GM21576 (cell line): ENCODE results near the gene C7orf57.
"Not testable (repeated sequence)": the region's sequence is repeated elsewhere in the genome, so short reads cannot be mapped to it uniquely, and the experiment has no call there.

Experiments used
- ATAC-seq: cut with Tn5 transposase; IDR thresholded peaks from one replicate; pipeline ENCODE4 v1.9.1; 2021; ENCODE audit warnings: mild to moderate bottlenecking, moderate library complexity; ENCODE audit not compliant: unreplicated experiment

Gene C7orf57

DNA sequence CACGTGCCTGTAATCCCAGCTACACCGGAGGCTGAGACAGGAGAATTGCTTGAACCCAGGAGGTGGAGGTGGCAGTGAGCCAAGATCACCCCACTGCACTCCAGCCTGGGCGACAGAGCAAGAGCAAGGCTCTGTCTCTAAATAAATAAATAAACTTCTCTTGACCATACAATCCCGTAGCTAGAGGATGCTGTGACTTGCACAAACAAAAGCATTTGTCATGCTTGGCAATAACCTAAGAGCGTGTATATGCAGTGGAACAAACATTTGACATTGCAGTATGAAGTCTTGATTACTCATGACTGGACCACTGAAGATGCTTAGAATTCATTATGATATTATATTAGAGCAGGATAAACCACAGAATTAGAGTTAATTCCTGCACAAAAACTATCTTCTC lies 1.4 kb upstream of the C7orf57 start:
- ATAC-seq: no peak

DNA sequence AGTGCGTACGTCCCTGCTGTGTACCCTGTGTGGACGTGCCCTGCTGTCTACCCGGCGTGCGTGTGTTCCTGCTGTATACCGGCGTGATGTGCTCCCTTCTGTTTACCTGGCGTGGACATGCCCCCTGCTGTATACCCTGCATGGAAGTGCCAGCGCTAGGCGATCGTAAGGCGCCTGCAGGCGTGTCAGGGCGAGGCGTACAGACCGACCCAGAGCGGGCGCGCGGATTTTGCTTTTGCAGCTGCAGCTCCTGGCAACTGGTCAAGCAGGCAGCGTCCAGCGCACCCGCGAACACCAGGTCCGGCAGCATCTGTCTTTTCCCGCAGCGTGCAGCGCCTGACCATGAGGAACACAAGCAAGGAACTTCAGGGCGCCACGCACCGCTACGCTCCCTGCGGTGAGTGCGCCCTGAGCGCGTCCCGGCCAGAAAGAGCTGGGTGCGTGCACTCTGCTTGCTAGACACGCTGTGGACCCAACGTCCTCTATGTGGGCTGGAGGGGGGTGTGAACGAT lies 680 bp downstream of the C7orf57 start:
- ATAC-seq: no peak

DNA sequence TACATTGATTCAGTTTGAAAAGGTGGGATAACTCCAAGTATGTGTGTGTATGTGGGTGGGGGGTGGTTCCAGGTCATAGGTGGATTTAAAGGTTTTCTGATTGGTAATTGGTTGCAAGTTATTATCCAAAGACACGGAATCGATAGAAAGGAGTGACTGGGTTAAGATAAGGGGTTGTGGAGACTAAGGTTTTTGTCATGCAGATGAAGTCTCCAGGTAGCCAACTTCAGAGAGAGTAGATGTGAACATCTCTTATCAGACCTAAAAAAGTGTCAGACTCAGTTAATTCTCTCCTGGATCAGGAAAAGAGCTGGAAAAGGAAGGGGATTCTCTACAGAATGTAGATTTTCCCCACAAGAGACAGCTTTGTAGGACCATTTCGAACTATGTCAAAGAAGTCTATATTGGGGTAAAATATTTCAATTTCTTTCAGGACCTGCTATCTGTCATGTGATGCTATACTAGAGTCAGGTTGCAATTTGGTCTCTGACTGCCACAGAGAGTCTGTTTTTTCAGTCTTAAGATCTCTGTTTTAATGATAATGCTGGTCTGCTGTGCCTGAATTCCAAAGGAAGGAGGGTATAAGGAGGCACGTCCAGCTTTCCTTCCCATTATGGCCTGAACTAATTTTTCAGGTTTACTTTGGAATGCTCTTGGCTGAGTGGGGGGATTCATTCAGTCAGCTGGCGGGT lies 3.6 kb downstream of the C7orf57 start:
- ATAC-seq: no peak

DNA sequence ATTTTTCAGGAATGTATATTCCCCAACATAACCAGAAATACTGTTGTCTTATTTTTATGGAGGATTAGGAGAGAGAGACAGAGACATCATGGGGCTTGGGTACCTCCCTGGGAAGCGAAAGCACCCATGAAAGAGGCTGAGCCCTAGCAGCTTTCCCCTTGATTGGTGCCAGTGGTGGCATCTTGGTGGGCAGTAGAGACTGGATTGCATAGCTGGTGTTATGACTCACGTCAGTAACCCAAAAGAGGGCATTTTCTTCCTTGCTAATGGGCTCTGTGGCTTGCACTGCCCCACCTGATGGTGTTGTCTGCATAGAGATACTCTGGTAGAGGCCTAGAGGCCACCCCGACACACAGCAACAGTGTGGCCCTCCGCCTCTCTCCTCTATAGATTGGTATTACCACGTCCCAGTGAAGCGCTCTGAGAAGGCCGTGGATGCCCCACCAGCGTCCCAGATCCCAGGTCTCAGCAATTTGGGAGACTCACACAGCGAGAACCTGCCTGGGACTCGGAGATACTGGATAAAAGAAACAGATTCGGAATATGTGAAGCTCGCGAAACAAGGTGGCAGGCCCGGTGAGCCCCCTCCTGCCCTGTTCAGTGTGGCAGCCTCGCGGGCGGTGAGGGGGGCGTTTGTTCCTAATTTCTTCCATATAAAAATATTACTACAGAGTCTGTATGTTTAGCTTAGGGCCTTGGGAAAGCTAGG lies 5.8 kb downstream of the C7orf57 start:
- no peak for ATAC-seq

DNA sequence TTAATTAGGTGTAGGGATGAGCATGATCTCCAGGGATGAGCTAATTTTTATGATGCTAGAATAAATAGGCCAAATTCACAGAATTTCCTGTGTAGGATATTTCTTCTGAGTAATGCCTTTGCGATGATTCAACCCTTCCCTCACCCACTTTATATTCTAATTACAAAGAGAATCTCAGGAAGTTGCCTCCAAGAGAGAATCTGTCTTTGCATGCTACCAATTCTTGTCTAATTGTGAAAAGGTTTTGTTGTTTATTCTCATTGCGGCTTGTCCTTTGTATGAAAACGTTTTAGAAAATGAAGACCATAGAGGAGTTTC lies 6.3 kb downstream of the C7orf57 start:
- no peak for ATAC-seq

DNA sequence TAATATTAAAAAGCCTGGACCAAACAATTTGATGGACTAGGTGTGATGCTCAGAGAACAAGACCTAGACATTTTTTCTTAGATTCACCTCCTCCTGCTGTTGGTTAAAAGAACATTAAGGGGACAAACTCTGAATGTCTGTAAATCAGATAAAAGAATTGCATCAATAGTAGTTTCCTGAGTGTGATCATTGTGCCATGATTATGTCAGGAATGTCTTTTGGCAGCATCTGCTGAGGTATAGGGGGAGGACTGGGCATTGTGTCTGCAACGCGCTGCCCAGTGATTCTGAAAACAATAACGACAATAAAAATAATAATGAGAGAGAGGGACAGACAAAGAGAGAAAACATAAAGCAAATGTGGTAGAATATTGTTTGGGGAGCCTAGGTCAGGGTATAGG lies 6.9 kb downstream of the C7orf57 start:
- ATAC-seq: no peak

DNA sequence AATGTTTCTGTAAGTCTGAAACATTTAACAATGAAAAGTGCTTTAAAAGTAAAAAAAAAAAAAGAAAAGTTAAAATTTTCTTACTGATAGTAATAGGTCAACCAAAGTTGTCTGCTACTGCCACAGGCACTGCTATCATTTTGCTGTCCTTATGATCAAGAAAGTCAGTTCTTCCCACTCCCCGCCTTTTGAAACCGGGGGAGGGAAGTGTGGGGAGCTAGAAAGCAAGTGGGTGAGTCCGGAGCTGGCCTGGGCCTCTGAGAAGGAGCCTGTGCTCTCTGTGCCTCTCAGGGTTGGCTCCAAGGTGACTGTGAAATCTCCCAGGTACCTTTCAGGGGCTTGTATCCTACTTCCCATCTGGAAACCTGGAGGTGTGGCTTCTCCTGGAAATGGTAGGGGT lies 7.3 kb downstream of the C7orf57 start:
- no peak for ATAC-seq

DNA sequence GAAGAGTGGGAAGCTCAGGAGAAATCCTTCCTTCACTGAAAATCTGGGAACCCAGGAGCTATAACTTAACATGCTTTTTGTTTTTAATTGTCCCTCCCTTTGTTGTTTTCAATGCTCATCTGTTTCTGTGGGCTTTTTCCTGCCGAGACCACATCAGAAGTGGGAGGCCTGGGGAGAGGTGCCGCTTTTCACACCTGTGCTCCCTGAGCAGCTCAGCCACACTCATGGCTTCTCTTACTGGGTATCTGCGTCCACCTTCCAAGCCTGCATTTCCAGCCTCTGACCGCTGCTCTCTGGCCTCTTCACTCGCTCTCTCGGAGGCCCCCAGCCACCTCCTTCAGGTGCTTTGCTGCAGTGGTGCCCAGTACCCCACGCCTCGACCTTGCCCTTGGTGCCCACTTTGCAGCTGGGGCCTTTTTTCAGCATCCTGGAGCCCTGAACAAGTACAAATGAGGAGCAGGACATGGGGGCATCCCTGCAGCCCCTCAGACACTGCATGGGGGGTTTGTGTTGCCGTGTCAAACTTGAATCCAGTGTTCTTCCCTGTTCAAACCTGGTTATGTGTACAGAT lies 9.9 kb downstream of the C7orf57 start:
- ATAC-seq: no peak

DNA sequence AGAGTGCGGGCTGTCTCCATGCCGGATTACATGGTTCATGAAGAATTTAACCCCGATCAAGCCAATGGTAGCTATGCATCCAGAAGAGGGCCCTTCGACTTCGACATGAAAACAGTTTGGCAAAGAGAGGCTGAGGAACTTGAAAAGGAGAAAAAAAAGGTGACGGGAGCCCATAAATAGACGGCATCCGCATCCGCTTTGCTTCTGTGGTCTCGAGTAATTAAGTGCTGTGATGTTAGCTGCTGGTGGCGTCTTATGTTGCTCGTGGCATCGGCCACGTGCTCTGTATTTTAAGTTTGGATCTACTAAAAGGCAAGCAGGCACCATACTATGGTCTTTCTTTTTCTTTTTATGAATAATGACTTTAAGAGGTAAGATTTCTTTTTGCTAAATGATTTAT lies 11.1 kb downstream of the C7orf57 start:
- ATAC-seq: no peak

DNA sequence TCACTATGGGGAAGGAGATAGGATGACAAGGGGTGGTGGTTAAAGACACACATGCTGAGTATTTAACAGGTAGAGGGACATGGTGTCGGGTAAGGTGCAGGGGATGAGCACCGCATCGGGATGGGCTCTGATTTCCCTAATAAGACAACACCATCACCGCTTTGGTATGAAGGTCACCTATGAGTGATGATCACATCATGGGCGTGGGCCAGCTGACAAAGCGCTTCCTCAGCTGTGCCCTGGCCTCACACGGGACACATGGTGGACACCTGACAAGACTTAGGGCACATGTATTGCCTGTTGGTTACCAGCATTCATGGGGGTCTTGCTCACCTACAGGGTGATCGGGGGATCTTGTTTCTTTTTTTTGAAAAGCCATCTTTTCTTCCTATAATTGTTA lies 12.8 kb downstream of the C7orf57 start:
- ATAC-seq: no peak

DNA sequence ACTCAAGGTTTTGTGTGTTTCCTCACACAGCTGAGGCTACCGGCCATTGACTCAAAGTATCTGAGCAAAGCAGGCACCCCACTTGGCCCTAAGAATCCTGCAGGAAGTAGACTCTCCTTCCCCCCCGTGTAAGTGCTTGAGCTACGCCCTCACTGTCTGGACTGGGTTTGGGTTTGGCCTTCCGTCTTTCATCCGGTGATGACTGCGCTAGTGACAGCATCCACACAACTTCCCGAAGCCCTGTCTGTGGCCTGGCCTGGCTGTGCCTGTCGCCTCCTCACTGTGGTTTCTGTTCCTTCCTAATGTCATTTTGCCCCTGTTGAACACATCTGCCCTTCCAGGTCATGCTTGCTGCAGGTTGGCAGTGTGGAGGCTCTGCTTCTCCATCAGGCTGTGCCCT lies 14.5 kb downstream of the C7orf57 start:
- ATAC-seq: no peak

DNA sequence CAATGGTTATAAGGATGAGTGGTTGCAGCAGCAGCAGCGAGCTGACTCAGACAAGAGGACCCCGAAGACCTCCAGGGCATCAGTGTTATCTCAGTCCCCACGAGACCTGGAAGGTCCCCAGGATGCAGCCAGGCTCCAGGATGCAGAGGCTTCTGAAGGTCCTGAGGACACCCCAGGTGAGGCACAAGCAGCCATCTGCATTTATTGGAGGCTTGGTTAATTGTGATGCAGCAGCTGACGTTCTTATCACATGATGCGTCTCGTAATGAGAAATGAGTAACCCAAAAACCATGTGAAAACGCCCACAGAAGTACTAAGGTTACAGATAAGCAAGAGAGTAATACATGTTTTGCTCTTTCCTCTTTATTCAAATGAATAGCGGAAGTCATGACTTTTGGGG lies 17.4 kb downstream of the C7orf57 start:
- no peak for ATAC-seq

DNA sequence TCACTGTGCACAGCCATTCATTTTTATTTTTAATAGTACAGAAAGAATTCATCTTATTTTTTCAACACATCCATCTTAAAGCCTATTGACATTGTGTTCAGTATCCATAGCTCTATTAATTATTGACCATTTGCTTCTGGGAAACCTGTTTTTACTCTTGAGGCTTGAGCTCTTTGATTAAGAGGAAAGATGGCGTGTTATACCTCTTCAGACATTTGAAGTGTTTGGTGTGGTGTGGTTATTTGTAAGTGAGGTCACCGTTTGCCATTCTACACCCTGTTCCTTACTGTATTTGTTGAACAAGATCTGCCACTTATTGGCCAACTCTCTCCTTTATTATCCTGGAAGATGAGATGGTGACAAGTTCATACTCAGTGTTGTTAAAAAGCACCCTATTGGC lies 18.4 kb downstream of the C7orf57 start:
- ATAC-seq: no peak

DNA sequence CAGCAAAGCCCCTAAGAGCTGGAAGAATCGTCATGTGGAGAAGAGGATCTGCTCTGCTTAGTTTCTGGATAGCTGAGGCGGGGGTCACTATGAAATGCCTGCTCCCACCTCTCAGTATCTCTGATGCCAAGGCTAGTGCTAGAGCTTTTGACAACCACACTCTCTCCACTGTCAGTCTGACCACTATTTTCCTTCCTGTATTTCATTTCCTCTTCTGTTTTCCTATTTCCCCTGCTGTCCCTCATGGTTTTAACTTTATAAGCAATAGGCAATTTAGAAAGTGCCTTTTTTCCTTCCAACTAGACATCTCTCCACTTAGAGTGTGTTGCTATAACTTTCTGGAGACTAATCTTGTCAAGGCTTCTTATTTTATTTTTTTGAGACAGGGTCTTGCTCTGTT lies 23.6 kb downstream of the C7orf57 start:
- no peak for ATAC-seq

DNA sequence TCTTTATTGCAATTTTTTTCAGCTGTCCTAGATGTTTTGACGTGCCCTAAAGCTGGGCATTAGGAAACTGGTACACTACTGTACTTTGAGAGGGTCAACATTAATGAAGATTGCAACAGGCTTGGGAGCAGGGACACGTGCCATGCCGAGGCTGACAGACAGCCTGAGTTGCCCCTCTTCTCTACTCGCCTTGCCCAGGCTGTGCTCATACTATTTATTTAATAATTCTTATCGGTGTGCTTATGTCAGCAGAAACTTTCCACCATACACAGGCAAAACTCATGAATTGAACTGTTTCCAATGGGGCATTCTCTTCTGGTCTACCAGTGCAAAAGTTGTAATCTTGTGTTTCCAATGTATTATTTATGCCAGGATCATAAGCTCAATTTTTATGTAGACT lies 24.4 kb downstream of the C7orf57 start:
- ATAC-seq: no peak

DNA sequence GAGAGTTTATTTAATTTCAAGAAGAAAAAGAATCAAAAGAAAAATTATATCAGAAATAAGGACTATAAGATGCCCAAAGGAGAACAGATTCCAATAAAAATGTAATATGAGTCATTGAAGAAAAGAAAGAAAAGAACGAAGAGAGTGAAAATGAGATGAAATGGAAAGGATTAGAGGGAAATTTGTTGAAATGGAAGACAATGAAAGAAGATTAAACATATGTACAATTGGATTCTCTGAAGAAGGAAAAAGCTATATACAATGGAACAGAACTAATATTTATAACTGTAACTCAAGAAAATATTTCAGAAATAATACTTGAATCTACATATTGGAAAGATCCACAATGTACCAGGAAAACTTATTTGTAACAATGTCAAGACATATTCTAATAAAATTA lies 28.6 kb downstream of the C7orf57 start:
- ATAC-seq: no peak

DNA sequence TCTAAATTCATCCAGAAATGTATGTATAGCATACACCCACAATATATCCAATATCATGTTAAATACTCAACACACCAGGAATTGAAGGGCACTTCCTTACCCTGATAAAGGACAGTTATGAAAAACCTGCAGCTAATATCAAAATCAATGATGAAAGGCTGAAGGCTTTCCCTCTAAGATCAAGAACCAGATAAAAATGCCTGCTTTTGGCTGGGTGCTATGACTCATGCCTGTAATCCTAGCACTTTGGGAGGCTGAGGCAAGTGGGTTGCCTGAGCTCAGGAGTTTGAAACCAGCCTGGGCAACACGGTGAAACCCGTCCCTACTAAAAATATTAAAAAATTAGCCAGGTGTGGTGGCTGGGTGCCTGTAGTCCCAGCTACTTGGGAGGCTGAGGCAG lies 32.1 kb downstream of the C7orf57 start:
- ATAC-seq: no peak

DNA sequence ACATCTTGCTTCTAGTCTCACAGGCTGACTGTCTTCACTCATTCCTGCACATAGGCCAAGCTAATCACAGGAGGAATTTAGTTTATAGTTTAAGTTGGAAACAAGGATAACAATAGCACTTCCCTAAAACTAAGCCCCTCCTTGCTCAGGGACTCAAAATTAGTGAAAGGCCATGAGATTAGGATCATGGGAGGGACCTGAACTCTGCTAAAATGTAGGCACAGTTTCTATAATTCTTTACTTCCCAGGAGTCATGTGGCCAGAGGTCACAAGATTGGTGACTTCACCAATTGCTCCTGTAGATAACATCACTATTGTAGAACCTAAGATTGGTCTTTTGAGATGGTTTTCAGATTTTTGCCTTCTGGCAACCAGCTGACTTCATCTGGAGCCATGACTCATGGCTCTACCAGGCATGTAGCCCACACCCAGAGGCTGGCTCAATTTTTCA lies 38.9 kb downstream of the C7orf57 start:
- ATAC-seq: no peak

DNA sequence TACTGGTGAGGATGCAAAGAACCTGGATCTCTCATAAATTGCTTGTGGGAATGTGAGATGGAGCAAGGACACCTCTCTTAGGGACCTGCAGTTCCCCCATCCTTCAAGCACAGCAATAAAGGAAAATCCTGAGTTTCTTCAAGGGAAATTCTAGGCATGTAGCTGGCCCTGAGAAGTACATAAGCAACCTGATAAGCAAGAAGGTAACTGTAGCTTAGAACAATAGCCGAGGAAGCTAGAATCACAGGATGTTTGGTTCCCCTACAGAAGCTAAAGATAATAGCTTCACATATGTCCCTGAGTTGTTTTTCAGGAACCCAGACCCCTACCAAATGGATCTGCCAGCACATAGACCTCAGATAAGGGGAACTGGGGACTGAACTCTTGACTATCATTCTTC lies 42.1 kb downstream of the C7orf57 start:
- ATAC-seq: no peak

DNA sequence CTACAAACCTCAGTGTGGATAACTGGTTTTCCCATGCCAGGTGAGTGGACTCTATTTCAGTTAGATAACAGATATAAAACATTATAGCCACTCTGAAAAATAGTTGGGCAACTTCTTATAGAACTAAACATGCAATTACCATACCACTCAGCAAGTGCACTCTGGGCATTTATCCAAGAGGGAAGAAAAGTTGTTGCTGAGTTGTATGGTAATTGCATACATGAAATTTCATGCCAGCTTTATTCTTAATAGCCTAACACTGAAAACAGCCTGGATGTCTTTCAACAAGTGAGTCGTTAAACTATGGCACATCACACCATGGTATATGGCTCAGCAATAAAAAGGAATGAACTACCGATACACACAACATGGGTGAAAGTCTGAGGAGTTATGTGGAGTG lies 43.1 kb downstream of the C7orf57 start:
- no peak for ATAC-seq

DNA sequence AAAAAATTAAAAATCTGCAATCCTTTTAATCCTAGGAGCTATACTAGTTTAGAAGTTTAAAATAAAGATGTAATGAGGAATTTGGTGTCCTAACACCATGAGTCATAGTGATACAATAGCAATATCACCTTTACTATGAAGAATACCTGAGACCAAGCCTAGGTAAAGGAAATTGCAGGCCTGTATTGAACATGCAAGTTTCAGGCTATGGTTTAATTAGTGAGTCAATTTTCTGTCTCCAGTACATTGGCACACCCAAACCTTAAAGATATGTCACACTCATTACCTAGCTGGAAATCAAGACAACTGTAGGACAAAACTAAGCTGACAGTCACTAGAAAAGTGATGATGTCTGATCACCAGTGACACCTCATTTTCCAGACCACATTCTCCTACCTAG lies 47.0 kb downstream of the C7orf57 start:
- not testable (repeated sequence) for ATAC-seq

DNA sequence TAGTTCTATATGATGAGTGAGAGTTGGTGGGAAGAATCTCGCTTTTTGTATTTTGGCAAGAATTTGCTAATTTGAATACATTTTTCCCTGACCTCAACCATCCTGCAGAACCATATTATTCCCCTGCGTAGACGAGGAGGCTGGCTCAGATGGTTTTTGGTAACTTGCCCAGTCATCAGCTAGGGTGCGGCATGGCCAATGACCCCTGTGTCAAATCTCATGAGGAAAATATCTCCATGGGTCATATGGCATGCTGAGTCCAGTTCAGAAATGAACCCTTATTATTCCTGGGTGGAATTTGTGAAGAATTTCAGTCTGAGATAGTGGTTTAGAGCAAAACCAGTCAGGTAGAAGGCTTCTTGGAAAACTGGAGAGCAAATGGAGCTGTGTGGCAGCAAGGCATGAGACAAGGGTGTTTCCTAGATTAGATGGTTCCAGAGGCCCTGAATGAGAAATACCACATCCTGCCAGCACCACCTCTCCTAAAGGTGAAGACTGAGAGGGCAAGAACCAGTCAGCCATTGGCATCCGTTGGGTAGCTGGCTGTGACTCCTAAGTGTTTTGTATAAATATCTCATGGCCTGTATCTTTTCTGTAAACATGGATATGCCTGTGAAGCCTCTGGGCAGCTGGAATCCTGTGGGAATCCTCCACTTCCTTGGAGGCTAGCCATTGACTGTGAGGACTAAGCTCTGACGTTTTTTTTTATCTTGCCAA lies 47.9 kb downstream of the C7orf57 start:
- no peak for ATAC-seq
